ENCODE data around the gene MFN2.

Gene MFN2

GRCh38 chr1:12026586-12026985 is 46.3 kb downstream of the MFN2 start:
- Histone ChIP-seq H3K9ac (ENCODE audit: low read depth, low read length) (no peak overlapping the region), H3K4me2 (ENCODE audit: insufficient read depth, low read length) (no peak overlapping the region), H2AFZ (ENCODE audit: low read depth, low read length) (no peak overlapping the region), H3K27ac (ENCODE audit: low read length) (no peak overlapping the region), H4K20me1 (ENCODE audit: insufficient read depth, low read length) (peaks cover 7% of the 10 kb centered on the region), H3K4me1 (ENCODE audit: insufficient read depth, low read length) (no peaks in the 10 kb centered on the region), H3K27me3 (ENCODE audit: insufficient read depth, low read length, poor library complexity) (no peaks in the 10 kb centered on the region), H3K4me3 (ENCODE audit: low read depth in 1 of 2, low read length in 2 of 2) (no peak overlapping the region), H3K79me2 (ENCODE audit: insufficient read depth, low read length) (peaks cover 12% of the 10 kb centered on the region), H3K9me3 (ENCODE audit: insufficient read depth, low read length, severe bottlenecking) (no peaks in the 10 kb centered on the region), H3K36me3 (ENCODE audit: insufficient read depth, low read length) (peaks cover 88% of the 10 kb centered on the region)
- DNase-seq (no peak), ATAC-seq (ENCODE audit: insufficient read depth, low read depth) (no peak)
- TF ChIP-seq CTCF (IDR thresholded peaks at IDR 0.05; ENCODE audit: borderline replicate concordance, extremely low read depth, low read length, poor library complexity, severe bottlenecking) (no peak), EZH2 (IDR thresholded peaks at IDR 0.05; ENCODE audit: borderline replicate concordance, low read depth, low read length, severe bottlenecking) (no peak)

GRCh38 chr1:12028248-12028647 is 48.0 kb downstream of the MFN2 start:
- Histone ChIP-seq H3K27me3 (ENCODE audit: insufficient read depth, low read length, poor library complexity) (no peaks in the 10 kb centered on the region), H4K20me1 (ENCODE audit: insufficient read depth, low read length) (peaks cover 4% of the 10 kb centered on the region; the same call in 1 of the 2 replicates), H3K79me2 (ENCODE audit: insufficient read depth, low read length) (no peaks in the 10 kb centered on the region), H3K4me2 (ENCODE audit: insufficient read depth, low read length) (no peak overlapping the region), H3K4me1 (ENCODE audit: insufficient read depth, low read length) (no peaks in the 10 kb centered on the region), H3K27ac (ENCODE audit: low read length) (no peak overlapping the region; the same call in 1 of the 2 replicates), H3K9me3 (ENCODE audit: insufficient read depth, low read length, severe bottlenecking) (no peaks in the 10 kb centered on the region), H2AFZ (ENCODE audit: low read depth, low read length) (no peak overlapping the region), H3K9ac (ENCODE audit: low read depth, low read length) (no peak overlapping the region), H3K4me3 (ENCODE audit: low read depth in 1 of 2, low read length in 2 of 2) (no peak overlapping the region), H3K36me3 (ENCODE audit: insufficient read depth, low read length) (peaks cover 80% of the 10 kb centered on the region)
- ATAC-seq (ENCODE audit: insufficient read depth, low read depth) (no peak), DNase-seq (no peak)
- TF ChIP-seq EZH2 (IDR thresholded peaks at IDR 0.05; ENCODE audit: borderline replicate concordance, low read depth, low read length, severe bottlenecking) (no peak), CTCF (IDR thresholded peaks at IDR 0.05; ENCODE audit: borderline replicate concordance, extremely low read depth, low read length, poor library complexity, severe bottlenecking) (no peak)

GRCh38 chr1:12028957-12029511 is 48.8 kb downstream of the MFN2 start:
- H3K36me3 ChIP-seq (ENCODE audit: insufficient read depth, low read length) = peaks cover 77% of the 10 kb centered on the region
- H3K27me3 ChIP-seq (ENCODE audit: insufficient read depth, low read length, poor library complexity) = no peaks in the 10 kb centered on the region
- peaks cover 4% of the 10 kb centered on the region; the same call in 1 of the 2 replicates for H4K20me1 ChIP-seq (ENCODE audit: insufficient read depth, low read length)
- H3K79me2 ChIP-seq (ENCODE audit: insufficient read depth, low read length) = no peaks in the 10 kb centered on the region
- H3K9ac ChIP-seq (ENCODE audit: low read depth, low read length) = no peak overlapping the region
- H3K4me1 ChIP-seq (ENCODE audit: insufficient read depth, low read length) = no peaks in the 10 kb centered on the region
- DNase-seq (no peak), ATAC-seq (ENCODE audit: insufficient read depth, low read depth) (no peak)
- no peak overlapping the region for H3K27ac ChIP-seq (ENCODE audit: low read length)
- H3K9me3 ChIP-seq (ENCODE audit: insufficient read depth, low read length, severe bottlenecking) = no peaks in the 10 kb centered on the region
- no peak for TF ChIP-seq EZH2 (IDR thresholded peaks at IDR 0.05; ENCODE audit: borderline replicate concordance, low read depth, low read length, severe bottlenecking)
- no peak for TF ChIP-seq CTCF (IDR thresholded peaks at IDR 0.05; ENCODE audit: borderline replicate concordance, extremely low read depth, low read length, poor library complexity, severe bottlenecking)
- no peak overlapping the region for H2AFZ ChIP-seq (ENCODE audit: low read depth, low read length)
- no peak overlapping the region for H3K4me3 ChIP-seq (ENCODE audit: low read depth in 1 of 2, low read length in 2 of 2)
- no peak overlapping the region for H3K4me2 ChIP-seq (ENCODE audit: insufficient read depth, low read length)
